SK-MEL-5 (cell line): Measurements from ENCODE around the gene CFAP298. TPM values are rescaled to one million over a fixed set of nuclear protein-coding genes. Genes with fewer than 3 reads are reported as not detected.

Source experiments
- DNase-seq: peaks from one replicate; pipeline ENCODE4 v3.0.0-alpha.2; 2016; ENCODE audit warnings: low read depth, low spot score
- in situ Hi-C: cut with HindIII; loops from 2 replicates; pipeline ENCODE4 v1.10.0; 2016; ENCODE audit warnings: low sequenced_read_pairs, high pct_unique_total_duplicates, low pct_unique_long_range_greater_than_20kb
- total RNA-seq: library from RNA; depleted of rRNA; stranded (reverse); fragments of >200 nt; shearing (Covaris generic); gene quantifications from 2 replicates; pipeline ENCODE4 v1.2.3, GENCODE V29; 2014

The CFAP298 gene
- total RNA-seq, 1 experiment from 2014 or later = 55.3 TPM

- DNase-seq = no peak
- in situ Hi-C loops = no loop called here
Observed at GRCh38 chr21:32604464-32604863, 7.7 kb downstream of the CFAP298 start.

DNA sequence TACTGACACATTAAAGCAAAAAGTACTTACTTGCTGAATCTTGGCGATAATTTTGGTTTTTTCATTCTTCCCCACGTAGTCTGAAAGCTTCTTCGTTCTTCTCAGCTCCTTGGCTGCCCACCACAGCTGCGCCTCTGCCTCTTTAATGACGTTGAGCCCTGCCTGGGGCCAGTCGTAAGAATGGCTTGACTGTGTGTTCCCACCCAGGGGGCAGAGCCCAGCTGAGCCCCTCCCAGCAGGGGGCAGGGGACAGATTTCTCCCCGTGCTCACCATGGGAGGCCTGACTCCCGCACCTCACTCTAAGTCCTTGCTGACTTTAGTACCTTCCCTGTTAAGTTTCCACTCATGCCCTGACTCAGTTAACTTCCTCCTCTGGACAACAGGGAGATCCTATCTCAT is 9.0 kb downstream of the CFAP298 start:
- peak; percentile 63 for DNase-seq
- in situ Hi-C loops = no loop called here

DNA sequence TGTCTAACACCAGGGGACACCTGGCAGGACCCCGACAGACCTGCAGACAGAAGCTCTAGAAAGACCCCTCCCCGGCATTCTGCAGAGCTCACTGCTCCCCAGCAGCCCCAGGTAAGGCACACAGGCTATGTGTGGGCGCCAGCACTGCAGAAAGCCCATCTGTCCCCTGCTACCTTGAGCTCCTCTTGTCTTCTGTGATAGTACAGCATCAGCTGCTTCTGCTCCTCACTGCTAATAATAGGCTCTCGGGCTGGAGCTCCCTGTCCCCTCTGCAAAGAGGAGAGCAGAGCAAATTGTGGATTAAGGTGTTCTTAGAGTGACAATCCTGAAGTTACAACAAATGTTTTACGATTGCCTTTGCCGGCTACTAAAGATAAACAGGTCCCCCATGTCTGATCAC is 10.1 kb downstream of the CFAP298 start:
- in situ Hi-C loops = no loop called here
- DNase-seq = no peak

DNA sequence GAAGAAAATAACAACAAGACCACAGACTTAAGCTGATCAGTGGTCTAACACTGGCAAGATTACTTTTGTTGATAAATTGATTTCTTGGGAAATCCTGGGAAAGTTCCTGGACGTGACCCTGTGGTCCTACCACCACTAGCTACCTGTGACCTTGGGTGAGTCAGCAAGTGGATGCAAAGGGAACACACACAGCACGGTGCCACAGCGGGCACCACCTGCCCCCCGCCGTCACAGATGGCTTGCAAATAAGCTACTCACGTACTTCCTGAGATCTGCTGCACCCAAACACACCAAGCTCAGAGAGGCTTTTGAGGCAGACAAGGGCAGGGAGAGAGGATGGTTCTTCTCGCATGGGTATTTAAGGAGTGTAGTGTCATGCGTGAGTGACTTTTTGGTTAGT is 12.7 kb downstream of the CFAP298 start:
- no peak for DNase-seq
- in situ Hi-C loops = no loop called here

GRCh38 chr21:32599091-32599490 is 13.1 kb downstream of the CFAP298 start:
- in situ Hi-C loops = no loop called here
- DNase-seq = no peak

DNA sequence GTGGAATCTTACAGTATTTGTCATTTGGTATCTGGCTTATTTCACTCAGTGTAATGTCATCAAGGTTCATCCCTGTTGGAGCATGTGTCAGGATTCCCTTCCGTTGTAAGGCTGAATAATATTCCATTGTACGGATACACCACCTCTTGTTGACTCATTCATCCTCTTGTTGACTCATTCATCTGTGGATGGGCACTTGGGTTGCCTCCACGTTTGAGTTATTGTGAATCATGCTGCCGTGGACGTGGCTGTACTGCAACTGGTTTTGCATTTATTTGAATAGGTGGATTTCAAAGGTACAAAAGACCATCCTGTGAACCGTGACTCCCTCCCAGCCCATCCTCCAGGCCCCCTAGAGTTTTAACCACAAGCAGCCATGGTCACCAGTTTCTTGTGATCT is 15.0 kb downstream of the CFAP298 start:
- DNase-seq = peak; percentile 62
- in situ Hi-C loops = no loop called here

DNA sequence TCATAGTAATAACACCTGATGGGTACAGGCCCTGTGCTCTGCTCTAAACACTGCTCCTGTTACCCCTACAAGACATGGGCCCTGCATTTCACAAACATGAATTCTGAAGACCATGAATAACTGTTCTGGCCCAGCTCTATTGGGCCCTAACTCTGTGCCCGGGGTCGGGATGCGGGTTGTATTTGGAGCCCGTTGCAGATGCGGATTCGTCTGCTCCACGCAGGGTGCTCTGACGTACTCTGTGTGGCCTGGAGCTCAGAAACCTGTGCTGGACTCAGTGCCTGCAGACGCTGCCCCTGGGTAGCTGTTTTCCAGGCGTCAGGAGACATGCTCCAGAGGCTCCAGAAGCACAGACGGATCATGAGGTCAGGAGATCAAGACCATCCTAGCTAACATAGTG is 16.7 kb downstream of the CFAP298 start:
- in situ Hi-C loops = no loop called here
- DNase-seq = no peak

DNA sequence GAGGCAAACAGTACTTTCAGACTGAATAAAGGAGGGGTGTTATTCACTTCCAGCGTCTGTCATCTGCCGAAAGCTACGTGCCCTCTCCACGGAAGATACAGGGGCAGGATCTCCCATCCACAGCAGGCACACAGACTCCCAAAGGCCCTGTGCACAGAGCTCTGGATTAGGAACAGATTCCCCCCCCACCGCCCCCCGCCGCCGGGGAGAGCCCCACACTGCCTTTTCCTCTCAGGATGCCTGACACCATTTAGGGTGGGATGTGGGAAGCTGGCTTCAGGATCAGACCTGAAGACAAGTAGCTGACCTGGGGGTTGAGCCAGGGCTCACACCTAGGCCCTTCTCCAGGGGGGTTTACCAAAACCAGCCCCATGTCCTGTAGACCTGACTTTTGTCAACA is 18.5 kb downstream of the CFAP298 start:
- in situ Hi-C loops = no loop called here

DNA sequence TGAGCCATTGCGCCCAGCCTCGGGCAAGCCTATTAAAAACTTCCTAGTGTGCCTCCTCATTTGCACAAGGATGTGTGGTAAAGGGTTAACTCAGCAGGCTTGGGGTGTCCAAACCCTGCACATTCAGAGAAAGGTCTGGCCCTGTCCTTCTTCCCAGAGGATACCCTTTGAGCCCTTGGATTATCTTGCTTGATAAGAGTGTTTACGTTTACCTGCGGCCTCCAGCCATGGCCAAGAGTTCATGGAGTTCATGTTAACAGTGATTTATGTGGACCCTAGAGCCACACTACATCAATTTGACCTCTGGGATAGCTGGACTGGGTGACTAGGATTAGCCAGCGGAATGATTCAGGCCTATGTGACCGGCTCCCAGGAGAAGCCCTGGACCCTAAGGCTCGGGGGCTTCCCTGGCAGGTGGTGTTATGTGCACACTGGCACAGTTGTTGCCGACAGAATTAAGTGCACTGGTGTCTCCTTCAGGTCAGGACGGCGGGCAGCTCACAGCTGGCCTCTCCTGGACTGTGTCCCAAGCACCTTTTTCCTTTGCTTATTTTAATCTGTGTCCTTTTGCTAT is 19.2 kb downstream of the CFAP298 start:
- no peak for DNase-seq

More for the DNA sequence above, 18.5 kb downstream of the CFAP298 start:
- DNase-seq = no peak

DNA sequence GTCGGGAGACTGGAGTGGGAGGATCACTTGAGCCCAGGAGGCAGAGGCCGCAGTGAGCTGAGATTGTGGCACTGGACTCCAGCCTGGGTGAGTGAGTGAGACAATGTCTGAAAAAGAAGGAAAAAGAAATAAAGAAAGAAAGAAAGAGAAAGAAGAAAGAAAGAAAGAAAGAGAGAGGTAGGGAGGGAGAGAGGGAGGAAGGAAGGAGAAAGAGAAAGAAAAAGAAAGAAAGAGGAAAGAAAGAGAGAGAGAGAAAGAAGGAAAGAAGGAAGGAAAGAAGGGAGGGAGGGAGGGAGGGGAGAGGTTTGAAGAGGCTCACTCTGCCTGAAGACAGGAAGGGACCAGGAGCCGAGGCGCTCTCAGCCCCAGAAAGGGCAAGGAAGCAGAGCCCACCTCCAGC is 22.0 kb downstream of the CFAP298 start:
- in situ Hi-C loops = no loop called here
- DNase-seq = no peak

More for the DNA sequence above, 19.2 kb downstream of the CFAP298 start:
- in situ Hi-C loops = no loop called here

DNA sequence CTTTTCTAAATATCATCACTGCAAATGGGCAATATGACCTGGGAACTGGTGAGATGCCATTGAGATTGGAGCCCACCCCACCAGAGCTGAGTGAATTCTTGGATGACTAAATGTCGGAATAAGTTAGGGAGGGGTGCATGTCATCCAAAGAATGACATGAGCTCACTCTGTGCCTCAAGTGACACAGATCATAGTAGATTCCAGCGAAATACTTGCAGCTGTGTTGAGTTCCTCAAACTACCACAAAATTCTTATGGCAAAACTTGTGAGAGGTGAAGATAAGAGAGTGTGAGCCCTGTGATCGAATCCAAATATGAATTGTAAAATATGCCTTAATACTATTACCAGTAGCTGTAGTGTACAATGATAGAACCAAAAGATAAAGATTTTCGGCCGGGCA is 24.5 kb downstream of the CFAP298 start:
- in situ Hi-C loops = no loop called here

DNA sequence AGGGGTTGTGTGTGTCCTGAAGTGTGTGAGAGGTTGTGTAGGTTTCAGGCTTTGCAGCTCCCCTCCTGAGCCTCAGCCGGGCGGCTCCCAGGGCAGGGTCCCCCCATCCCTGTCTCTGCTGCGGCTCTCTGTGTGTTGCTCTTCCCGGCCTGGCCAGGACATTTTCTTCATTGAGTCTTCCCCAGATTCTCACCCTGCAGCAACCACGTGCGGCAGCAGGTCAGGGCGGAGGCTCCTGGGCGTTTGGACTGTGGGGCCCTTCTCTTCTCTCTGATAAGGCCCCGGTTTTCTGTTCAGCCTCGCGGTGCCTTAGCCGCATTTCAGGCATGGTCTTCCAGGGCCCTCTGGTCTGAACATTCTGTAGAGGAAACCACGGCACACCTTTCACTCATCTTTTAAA is 25.1 kb downstream of the CFAP298 start:
- in situ Hi-C loops = no loop called here
- no peak for DNase-seq

More for the DNA sequence above, 24.5 kb downstream of the CFAP298 start:
- DNase-seq = no peak

- in situ Hi-C loops = no loop called here
Observed at GRCh38 chr21:32585970-32586369, 26.2 kb downstream of the CFAP298 start.

GRCh38 chr21:32585042-32585710 is 27.0 kb downstream of the CFAP298 start, which contains the start of gene TCP10L:
TCP10L (minus strand) TSS chr21:32585523; CDS start chr21:32584304, 1,219 bp downstream.
- DNase-seq = no peak
- in situ Hi-C loops = no loop called here

More at GRCh38 chr21:32585970-32586369, 26.2 kb downstream of the CFAP298 start:
- DNase-seq = no peak

- in situ Hi-C loops = no loop called here
- DNase-seq = no peak
Observed at GRCh38 chr21:32584472-32584871, 27.7 kb downstream of the CFAP298 start.

DNA sequence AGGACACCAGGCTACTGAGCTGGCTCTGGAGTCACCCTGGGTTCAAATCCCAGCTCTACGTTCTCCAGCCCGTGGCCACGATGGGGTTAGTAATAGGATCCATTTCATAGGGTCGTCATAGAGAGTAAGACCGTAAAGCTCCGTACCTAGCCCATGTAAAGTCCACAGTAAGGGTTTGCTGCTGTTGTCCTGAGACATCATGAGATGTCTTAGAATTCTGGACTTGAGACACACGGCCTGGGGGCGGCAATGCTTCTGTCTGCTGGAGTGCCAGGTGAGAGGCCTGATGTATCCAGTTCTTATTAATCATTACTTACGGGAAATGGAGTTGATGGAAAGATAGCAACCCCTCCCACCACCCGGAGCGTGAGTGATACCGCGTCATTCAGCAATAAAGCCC is 30.4 kb downstream of the CFAP298 start:
- in situ Hi-C loops = no loop called here

GRCh38 chr21:32580949-32581348 is 31.2 kb downstream of the CFAP298 start:
- in situ Hi-C loops = no loop called here
- DNase-seq = no peak

More for the DNA sequence above, 30.4 kb downstream of the CFAP298 start:
- DNase-seq = no peak

- in situ Hi-C loops = no loop called here
Observed at GRCh38 chr21:32578107-32578691, 34.0 kb downstream of the CFAP298 start.

GRCh38 chr21:32576011-32576410 is 36.2 kb downstream of the CFAP298 start:
- in situ Hi-C loops = no loop called here

More at GRCh38 chr21:32578107-32578691, 34.0 kb downstream of the CFAP298 start:
- DNase-seq = peak; percentile 42

More at GRCh38 chr21:32576011-32576410, 36.2 kb downstream of the CFAP298 start:
- DNase-seq = no peak
